Neutrophil (primary cell): ENCODE results near the gene ETFA.
"Not testable (repeated sequence)": the region's sequence is repeated elsewhere in the genome, so short reads cannot be mapped to it uniquely, and the experiment has no call there.

Experiments used
- H3K27ac ChIP-seq: fragments of 200-600 bp; sonication (generic); 2 replicates; pipeline ENCODE4 v1.5.1; 2016; ENCODE audit warnings: mild to moderate bottlenecking, moderate library complexity
- H3K27me3 ChIP-seq: fragments of 200-600 bp; sonication (generic); 2 replicates; pipeline ENCODE4 v1.6.0; 2016; ENCODE audit warnings: mild to moderate bottlenecking
- H3K36me3 ChIP-seq: fragments of 200-600 bp; sonication (generic); 2 replicates; pipeline ENCODE4 v1.5.1; 2017
- H3K4me1 ChIP-seq, 2 experiments: fragments of 200-600 bp in 1 of 2; sonication (generic) in 1 of 2; 1 replicate in 1 of 2; 2 replicates in 1 of 2; pipeline versions ENCODE4 v1.5.1 to v1.6.1; 2013 to 2016; ENCODE audit warnings: low read depth in 1 of 2, low read length in 1 of 2, mild to moderate bottlenecking in 1 of 2, moderate library complexity in 1 of 2; ENCODE audit not compliant: control insufficient read depth in 1 of 2, insufficient read depth in 1 of 2
- H3K4me3 ChIP-seq, 2 experiments: fragments of 200-600 bp in 1 of 2; sonication (generic) in 1 of 2; 1 replicate in 1 of 2; 2 replicates in 1 of 2; pipeline ENCODE4 v1.5.1; 2013 to 2016; ENCODE audit warnings: low read depth in 1 of 2, low read length in 1 of 2, mild to moderate bottlenecking in 1 of 2, moderate library complexity in 1 of 2
- H3K9me3 ChIP-seq: fragments of 200-600 bp; sonication (generic); 2 replicates; pipeline ENCODE4 v1.5.1; 2016
- CTCF ChIP-seq: fragments of 200-600 bp; sonication (generic); IDR thresholded peaks from 2 replicates; pipeline ENCODE4 v1.5.1; 2016; ENCODE audit warnings: antibody characterized with exemption

Gene ETFA

GRCh38 chr15:76270876-76271275 lies 40.4 kb downstream of the ETFA start:
- H3K36me3 ChIP-seq, result peaks cover 38% of the 10 kb centered on the region
- H3K9me3 ChIP-seq, result peaks cover 10% of the 10 kb centered on the region
- TF ChIP-seq CTCF, result no peak
- no peak overlapping the region for H3K27ac ChIP-seq
- H3K4me3 ChIP-seq, result no peak overlapping the region
- H3K4me1 ChIP-seq, result no peaks in the 10 kb centered on the region
- H3K27me3 ChIP-seq, result no peaks in the 10 kb centered on the region

- Histone ChIP-seq H3K4me1 (no peaks in the 10 kb centered on the region), H3K4me3 (no peak overlapping the region), H3K27me3 (no peaks in the 10 kb centered on the region), H3K36me3 (peaks cover 18% of the 10 kb centered on the region), H3K27ac (no peak overlapping the region), H3K9me3 (peaks cover 16% of the 10 kb centered on the region)
- TF ChIP-seq CTCF, result no peak
Measured at GRCh38 chr15:76267077-76267476, 44.2 kb downstream of the ETFA start.

GRCh38 chr15:76265769-76266168 lies 45.5 kb downstream of the ETFA start:
- not testable (repeated sequence) for H3K27me3 ChIP-seq, H3K4me1 ChIP-seq, H3K27ac ChIP-seq, H3K4me3 ChIP-seq
- Histone ChIP-seq H3K9me3 (peaks cover 16% of the 10 kb centered on the region), H3K36me3 (peaks cover 24% of the 10 kb centered on the region)

GRCh38 chr15:76260246-76260938 lies 50.9 kb downstream of the ETFA start:
- Histone ChIP-seq H3K4me3 (no peak overlapping the region), H3K36me3 (peaks cover 33% of the 10 kb centered on the region), H3K27me3 (no peaks in the 10 kb centered on the region), H3K9me3 (peaks cover 6% of the 10 kb centered on the region), H3K27ac (no peak overlapping the region), H3K4me1 (no peaks in the 10 kb centered on the region)
- no peak for TF ChIP-seq CTCF

GRCh38 chr15:76259392-76259791 lies 51.9 kb downstream of the ETFA start:
- Histone ChIP-seq H3K27me3 (no peaks in the 10 kb centered on the region), H3K36me3 (peaks cover 33% of the 10 kb centered on the region), H3K27ac (no peak overlapping the region), H3K4me1 (no peaks in the 10 kb centered on the region), H3K9me3 (peaks cover 6% of the 10 kb centered on the region), H3K4me3 (no peak overlapping the region)
- TF ChIP-seq CTCF, result no peak

GRCh38 chr15:76258460-76258859 lies 52.8 kb downstream of the ETFA start:
- H3K9me3 ChIP-seq, result peaks cover 6% of the 10 kb centered on the region
- TF ChIP-seq CTCF, result no peak

More at GRCh38 chr15:76258460-76258859, 52.8 kb downstream of the ETFA start:
- H3K27ac ChIP-seq, result no peak overlapping the region
- H3K27me3 ChIP-seq, result no peaks in the 10 kb centered on the region
- H3K4me3 ChIP-seq, result no peak overlapping the region
- peaks cover 33% of the 10 kb centered on the region for H3K36me3 ChIP-seq
- H3K4me1 ChIP-seq, result no peaks in the 10 kb centered on the region
